NCI-H524 (cell line): ENCODE measurements around the gene ERF.
A peak's percentile ranks its signal among the peaks of the same experiment; 100 is the strongest.

Experiments
- DNase-seq, 2 experiments: peaks; one replicate each; lab custom pipeline; 2025; lab: John Stamatoyannopoulos, UW

ERF gene

DNA sequence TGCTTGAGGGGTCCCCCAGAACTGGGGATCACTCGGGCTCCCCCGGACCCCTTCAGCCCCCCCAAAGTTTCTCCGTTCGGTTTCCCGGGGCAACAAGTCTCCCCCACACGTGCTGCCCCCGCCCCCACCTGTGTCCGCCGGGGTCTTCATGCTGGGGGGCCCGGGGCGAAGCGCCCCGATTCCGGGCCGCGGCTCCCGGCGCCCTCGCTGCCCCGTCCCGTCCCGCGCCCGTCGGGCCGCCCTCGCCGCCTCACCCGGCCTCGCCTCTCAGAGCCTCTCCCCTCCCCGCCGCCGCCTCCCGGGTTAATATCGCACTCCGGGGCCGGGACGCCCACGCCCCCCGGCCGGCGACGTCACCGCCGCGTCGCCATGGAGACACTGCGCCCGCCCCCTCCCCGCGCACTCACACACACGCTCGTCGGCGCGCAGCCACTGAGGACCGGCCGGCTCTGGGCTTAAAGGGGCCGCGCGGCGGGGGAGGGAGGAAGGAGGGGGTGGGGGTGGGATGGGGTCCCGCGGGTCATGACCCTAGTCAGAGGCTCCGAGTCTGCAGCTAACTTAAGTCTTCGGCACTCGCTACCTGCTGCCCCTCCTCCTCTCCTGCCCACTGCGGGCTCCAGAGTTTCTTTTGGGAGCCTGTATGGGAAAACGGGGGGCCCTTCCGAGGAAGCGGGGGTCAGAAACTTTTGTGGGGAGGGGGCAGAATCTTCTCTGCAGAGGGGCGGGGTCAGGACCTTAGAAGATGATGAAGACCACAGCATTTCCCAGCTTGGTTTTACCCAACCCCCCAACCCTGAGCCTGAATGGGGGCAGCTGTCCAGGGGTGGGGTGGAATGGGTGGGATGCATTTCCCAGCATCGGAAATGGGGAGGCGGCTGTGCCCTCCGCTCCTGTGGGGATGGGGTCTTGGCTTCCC is at the start of gene ERF:
Gene ERF (minus strand): TSS at position 279 of the 916 bp plus-strand sequence. CDS start 129 bp downstream, at position 150.
- peak; percentile 61 to 81 for DNase-seq

DNA sequence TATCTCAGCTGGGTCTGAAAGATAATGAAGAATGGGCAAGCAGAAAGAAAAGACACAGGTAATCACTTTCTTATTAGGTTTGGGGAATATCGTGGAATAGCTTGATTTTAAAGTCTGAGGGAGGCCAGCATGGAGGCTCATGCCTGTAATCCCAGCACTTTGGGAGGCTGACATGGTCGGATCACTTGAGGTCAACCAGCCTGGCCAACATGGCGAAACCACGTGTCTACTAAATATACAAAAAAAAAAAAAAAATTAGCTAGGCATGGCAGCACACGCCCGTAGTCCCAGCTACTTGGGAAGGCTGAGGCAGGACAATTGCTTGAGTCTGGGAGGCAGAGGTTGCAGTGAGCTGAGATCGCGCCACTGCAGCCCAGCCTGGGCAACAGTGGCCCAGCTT is 48.9 kb upstream of the ERF start:
- DNase-seq = no peak

DNA sequence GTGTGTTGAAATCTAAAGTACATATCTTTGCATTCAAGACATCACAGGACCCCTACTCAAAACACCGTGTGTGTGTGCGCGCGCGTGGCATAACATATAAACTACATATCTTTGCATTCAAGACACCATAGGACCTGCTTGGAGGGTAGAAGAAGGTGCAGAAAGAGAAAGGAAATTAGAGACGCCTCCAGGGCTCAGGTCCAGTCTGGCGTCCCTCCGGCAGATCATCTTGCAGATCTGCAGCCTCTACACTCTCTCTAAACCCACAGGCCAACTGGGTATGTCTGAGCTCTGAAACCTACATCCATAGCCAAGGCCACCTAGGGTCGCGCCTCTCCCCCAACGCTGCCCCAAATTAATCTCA is 48.2 kb upstream of the ERF start:
- DNase-seq = no peak

DNA sequence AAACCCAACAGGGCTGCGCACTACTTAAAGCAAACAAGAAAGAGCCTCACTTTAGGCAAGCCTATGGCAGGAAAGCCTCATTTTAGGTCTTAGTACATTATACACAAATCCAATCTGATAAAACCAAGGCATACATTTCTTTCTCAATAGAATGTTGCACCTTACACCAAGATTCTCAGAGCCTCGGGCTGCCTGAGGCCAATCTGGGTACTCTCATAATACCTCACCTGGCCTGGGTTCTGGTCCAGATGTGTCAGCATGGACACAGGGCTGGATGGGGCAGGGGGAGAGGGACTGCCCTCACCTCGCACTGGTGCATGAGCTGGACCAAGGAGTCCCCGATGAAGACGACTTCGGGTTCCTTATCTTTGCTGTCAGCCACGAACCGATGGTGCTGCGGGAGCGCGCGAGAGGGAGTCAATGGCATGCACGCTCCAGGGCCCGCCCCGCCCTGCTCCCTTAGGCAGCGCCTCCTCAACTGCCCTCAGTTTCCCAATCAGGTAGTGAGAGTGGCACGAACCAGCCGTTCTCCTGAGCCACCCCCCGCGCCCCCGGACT is 46.8 kb upstream of the ERF start, which contains the start of gene PRR19:
Gene PRR19 (plus strand): TSS at position 487 of the 558 bp plus-strand sequence. CDS start 7,453 bp downstream, outside the sequence.
- DNase-seq = peak in 1 of 2 experiments; percentile 46

DNA sequence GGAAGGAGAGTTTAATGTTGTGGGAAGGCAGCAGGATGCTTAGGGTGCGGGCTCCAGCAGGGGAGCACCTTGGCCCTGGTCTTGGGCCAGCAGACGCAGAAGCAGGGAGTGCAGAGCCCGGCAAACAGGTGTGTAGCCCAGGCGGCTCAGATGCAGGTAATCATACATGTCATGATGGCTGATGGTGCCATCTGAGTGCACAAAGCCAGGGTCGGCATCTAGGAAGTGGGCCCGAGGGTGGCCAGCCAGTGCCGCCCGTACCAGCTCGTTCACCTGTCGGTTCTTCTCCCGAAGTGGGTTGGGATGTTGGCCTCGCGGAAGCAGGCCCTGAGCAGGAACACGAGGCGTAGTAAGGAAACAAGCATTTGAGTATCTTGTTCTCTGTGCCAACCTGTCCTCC is 42.1 kb upstream of the ERF start:
- no peak for DNase-seq

DNA sequence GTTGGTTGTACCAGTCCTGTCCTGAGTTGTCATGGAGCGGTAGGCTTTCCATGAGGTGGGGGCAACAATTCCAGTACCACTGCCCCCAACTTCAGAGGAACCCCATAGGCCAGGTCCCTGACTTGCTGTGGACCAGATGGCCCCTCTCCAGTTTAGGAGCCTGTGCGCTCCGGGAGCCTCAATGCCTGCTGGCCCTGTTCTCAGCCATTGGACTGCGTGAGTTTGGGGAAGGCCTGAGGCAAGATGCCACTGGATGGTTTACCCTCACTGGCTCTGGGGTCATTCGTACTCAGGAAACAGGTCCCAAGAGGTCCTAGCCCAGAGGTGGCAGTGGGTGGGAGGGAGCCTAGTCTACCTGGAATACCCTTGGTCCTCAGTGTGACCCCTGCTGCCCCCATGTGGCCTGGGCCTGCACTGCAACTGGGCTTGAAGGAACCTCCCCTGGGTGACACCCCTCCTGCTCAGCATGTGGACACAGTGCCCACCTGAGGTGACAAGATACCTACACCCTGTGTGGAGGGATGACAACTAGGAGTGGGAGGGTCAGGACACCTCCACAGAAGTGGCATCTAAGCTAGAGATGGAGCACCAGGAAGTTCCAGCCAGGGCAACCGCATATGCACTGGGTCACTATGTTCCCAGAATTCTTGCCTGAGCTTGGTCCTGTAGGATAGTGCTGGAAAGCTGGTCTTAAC is 41.0 kb upstream of the ERF start:
- peak in 1 of 2 experiments; percentile 73 for DNase-seq

DNA sequence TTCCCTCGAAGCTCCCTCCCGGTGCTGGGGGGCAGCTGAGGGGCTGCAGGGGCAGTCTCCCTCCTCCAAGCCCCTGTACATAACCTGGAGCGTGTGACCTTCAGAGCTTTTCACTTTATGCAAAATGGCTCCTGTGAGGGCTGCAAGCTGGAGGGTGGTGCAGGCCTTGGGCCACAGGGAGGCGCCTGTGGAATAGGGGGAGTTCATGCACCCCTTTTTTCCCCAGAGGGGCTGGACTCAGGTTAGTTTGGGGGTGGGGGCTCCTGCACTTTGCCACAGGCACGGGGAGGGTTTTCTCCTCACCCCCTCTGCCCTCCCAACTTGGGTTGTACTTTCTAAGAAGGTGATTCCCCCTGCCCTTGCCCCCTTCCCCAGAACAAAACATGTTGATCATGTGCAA is 40.4 kb upstream of the ERF start:
- no peak for DNase-seq

DNA sequence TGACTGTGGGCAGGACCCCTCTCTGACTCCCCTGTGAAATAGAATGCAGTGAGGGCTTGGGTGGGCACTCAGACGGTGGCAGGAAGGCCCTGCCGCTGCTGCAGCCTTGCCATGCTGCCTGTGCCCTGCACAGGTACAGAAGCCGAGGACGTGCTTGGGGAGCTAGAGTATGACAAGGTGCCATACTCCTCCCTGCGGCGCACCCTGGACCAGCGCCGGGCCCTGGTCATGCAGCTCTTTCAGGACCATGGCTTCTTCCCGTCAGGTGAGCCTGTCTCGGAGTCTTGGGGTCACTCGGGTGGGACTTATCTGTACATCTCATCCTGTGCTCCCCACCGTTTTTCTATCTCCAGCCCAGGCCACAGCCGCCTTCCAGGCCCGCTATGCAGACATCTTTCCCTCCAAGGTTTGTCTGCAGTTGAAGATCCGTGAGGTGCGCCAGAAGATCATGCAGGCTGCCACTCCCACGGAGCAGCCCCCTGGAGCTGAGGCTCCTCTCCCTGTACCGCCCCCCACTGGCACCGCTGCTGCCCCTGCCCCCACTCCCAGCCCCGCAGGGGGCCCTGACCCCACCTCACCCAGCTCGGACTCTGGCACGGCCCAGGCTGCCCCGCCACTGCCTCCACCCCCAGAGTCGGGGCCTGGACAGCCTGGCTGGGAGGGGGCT is 39.7 kb upstream of the ERF start:
- DNase-seq = no peak

DNA sequence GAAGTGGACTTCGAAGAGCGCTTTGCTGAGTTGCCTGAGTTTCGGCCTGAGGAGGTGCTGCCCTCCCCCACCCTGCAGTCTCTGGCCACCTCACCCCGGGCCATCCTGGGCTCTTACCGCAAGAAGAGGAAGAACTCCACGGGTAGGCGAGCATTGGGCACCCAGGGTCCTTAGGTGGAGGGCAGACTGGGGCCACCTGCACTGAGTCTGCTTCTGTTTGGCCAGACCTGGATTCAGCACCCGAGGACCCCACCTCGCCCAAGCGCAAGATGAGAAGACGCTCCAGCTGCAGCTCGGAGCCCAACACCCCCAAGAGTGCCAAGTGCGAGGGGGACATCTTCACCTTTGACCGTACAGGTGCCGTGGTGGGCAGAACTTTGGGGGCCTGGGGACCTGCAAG is 39.0 kb upstream of the ERF start:
- no peak for DNase-seq

DNA sequence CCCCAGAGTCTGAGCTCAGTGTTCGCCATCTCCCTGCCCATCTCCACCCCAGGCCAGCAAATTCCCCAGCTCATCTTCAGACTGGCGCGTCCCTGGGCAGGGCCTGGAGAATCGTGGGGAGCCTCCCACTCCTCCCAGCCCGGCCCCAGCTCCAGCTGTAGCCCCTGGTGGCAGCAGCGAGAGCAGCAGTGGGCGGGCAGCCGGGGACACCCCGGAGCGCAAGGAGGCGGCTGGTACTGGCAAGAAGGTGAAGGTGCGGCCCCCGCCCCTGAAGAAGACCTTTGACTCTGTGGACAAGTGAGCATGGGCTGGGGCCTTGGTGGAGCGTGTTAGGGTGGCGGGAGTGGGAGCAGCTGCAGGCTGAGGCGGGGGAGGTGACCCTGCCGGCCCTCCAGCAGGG is 38.6 kb upstream of the ERF start:
- no peak for DNase-seq

DNA sequence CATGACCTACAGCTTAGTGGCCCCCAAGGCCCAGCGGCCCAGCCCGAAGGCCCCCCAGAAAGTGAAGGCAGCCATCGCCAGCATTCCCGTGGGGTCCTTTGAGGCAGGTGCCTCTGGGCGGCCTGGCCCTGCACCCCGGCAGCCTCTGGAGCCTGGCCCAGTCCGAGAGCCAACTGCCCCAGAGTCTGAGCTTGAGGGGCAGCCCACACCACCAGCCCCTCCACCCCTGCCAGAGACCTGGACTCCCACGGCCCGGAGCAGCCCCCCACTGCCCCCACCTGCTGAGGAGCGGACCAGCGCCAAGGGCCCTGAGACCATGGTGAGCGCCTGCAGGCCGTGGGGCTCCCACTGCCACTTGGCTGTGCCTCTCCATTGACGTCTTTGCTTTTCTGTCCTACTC is 38.0 kb upstream of the ERF start:
- DNase-seq = no peak

DNA sequence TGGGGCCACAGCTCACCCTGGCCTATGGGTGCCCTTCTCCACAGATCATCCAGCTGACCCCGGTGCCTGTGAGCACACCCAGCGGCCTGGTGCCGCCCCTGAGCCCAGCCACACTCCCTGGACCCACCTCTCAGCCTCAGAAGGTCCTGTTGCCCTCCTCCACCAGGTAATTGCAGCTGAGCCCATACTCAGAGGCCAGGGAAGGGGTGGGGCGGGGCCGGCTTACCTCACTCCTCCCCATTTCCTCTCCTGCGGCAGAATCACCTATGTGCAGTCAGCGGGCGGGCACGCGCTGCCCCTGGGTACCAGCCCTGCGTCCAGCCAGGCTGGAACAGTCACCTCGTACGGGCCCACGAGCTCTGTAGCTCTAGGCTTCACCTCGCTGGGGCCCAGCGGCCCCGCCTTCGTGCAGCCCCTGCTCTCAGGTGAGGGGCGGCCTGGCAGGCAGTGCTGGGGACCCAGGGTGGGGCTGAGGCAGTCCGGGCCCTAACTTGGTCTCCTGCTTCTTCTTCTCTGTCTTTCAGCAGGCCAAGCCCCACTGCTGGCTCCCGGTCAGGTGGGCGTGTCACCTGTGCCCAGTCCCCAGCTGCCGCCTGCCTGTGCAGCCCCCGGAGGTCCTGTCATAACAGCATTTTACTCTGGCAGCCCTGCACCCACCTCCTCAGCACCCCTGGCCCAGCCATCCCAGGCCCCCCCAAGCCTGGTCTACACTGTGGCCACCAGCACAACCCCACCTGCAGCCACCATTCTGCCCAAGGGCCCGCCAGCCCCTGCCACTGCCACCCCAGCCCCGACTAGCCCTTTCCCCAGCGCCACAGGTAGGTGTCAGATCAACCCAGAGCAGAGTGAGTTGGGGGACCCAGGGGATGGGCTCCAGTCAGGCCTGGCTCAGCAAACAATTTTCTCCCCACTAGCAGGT is 37.4 kb upstream of the ERF start:
- no peak for DNase-seq

DNA sequence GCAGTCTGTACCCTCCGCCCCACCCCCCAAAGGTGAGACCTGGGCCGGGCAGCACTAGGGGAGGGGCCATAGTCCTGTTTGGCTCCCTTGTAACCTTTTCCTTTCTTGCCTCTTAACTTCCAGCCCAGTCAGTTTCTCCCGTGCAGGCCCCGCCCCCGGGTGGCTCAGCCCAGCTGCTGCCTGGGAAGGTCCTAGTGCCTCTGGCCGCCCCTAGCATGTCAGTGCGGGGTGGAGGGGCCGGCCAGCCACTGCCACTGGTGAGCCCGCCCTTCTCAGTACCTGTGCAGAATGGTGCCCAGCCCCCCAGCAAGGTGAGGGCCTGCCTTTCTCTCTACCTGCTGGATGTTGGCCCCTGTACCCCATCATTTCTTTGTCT is 36.5 kb upstream of the ERF start:
- DNase-seq = no peak

DNA sequence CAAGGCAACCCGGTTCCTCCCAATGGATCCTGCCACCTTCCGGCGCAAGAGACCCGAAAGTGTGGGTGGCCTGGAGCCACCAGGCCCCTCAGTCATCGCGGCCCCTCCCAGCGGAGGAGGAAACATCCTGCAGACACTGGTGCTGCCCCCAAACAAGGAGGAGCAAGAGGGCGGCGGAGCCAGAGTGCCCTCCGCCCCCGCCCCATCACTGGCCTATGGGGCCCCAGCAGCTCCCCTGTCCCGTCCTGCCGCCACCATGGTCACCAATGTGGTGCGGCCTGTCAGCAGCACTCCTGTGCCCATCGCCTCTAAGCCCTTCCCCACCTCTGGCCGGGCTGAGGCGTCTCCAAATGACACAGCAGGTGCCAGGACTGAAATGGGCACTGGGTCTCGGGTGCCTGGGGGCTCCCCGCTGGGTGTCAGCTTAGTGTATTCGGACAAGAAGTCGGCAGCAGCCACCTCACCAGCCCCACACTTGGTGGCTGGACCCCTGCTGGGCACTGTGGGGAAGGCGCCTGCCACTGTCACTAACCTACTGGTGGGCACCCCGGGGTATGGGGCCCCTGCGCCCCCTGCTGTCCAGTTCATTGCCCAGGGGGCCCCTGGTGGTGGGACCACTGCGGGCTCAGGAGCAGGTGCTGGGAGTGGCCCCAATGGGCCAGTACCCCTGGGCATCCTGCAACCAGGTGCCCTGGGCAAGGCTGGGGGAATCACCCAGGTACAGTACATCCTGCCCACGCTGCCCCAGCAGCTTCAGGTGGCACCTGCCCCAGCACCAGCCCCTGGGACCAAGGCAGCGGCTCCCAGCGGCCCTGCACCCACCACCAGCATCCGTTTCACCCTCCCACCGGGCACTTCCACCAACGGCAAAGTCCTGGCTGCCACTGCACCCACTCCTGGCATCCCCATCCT is 35.9 kb upstream of the ERF start:
- DNase-seq = peak in 1 of 2 experiments; percentile 62

DNA sequence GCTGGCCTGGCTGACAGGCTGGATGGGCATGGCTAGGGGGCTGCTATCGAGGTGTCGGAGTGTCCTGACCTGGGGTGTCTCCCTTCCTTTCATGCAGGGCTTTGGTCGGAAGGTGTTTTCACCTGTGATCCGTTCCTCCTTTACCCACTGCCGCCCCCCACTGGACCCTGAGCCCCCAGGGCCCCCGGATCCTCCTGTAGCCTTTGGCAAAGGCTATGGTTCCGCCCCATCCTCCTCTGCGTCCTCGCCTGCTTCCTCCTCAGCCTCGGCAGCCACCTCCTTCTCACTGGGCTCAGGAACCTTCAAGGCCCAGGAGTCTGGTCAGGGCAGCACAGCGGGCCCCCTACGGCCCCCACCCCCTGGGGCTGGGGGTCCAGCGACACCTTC is 35.2 kb upstream of the ERF start:
- DNase-seq = no peak

DNA sequence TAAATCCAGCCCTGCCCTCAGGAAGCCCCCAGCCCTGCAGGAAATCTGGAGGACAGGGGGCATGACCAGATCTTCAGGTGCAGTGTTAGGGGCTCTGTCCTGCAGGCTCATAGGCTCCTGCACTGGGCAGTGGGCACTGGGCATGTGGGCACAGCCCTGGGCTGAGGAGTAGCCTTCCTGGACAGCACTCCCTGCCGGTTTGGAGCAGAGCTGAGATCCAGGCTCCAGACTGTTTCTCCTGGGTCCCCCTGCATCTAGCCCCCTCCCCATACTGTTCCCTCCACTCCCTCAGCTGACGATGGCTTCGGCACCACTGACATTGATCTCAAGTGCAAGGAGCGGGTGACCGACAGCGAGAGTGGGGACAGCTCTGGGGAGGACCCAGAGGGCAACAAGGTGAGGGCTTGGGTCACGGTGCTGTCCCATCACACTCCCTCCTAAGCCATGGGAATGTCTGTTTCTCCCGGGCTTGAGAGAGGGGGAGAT is 34.7 kb upstream of the ERF start:
- no peak for DNase-seq

DNA sequence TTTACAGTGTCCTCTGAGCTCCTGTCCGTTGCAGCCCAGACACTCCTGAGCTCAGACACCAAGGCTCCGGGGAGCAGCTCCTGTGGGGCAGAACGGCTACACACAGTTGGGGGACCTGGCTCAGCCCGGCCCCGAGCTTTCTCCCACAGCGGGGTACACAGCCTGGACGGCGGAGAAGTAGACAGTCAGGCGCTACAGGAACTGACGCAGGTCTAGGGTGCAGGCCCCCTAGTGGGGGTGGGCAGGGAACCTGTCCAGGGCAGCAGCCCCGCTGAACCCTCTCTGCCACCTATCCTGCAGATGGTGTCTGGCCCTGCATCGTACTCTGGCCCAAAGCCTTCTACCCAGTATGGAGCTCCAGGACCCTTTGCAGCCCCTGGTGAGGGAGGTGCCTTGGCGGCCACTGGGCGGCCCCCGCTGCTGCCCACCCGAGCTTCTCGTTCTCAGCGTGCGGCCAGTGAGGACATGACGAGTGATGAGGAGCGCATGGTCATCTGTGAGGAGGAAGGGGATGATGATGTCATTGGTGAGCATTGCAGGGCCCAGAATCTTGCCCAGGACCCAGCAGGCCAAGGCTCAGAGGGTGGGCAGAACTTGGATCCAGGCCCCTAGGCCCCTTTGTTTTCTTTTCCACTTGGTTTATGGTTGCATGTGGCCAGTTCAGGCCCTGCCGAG is 34.1 kb upstream of the ERF start:
- no peak for DNase-seq

DNA sequence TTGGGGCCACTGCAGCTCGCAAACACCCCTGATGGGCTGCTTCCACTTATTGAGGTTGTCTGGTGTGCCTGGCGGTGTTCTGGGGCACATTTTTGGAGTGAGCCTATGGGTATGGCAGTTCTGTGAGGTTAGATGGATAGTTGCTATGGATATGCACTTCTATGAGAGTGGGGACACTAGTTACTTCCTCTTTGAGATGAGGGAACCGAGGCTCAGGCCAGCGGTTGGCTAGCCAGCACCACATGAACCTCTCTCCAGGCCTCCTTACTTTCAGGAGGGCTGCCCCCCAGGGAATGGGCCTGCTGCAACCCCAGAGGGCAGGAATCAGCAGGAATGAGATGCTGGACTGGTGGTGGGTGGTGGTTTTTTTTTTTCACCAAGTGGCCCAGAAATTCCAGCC is 33.5 kb upstream of the ERF start:
- DNase-seq = no peak

DNA sequence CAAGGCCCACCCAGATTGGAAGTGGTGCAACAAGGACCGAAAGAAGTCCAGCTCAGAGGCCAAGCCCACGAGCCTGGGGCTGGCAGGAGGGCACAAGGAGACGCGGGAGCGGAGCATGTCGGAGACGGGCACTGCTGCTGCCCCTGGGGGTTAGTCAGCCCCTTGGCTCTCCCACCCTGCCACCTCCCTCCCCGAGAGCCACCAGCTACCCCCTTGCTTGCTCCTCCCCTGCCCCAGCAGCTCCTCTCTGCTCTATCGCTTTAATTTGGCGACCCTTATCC is 32.8 kb upstream of the ERF start:
- no peak for DNase-seq
